T-helper 2 cell treated with Interferon-gamma antibody and Interleukin-4, amounts not matched to agents 100 ng/mL and 5 ng/mL, for 36 hours (primary cell): ENCODE data around the gene PRDM16. TPM values are rescaled to one million over a fixed set of nuclear protein-coding genes. Genes with fewer than 3 reads are reported as not detected.

Source experiments
- intact Hi-C: fragments of 100-400 bp; cut with micrococcal nuclease; formaldehyde crosslinking; loops from one replicate; pipeline ENCODE4 v1.15.1; 2023
- total RNA-seq: library from RNA; stranded (reverse); gene quantifications from 2 replicates; pipeline ENCODE4 v1.2.3, GENCODE V29; 2022

The PRDM16 gene
- total RNA-seq, 1 donor from 2014 or later = not detected

- intact Hi-C loops = no loop called here
Measured at GRCh38 chr1:3426956-3427535, 358.0 kb downstream of the PRDM16 start.

DNA sequence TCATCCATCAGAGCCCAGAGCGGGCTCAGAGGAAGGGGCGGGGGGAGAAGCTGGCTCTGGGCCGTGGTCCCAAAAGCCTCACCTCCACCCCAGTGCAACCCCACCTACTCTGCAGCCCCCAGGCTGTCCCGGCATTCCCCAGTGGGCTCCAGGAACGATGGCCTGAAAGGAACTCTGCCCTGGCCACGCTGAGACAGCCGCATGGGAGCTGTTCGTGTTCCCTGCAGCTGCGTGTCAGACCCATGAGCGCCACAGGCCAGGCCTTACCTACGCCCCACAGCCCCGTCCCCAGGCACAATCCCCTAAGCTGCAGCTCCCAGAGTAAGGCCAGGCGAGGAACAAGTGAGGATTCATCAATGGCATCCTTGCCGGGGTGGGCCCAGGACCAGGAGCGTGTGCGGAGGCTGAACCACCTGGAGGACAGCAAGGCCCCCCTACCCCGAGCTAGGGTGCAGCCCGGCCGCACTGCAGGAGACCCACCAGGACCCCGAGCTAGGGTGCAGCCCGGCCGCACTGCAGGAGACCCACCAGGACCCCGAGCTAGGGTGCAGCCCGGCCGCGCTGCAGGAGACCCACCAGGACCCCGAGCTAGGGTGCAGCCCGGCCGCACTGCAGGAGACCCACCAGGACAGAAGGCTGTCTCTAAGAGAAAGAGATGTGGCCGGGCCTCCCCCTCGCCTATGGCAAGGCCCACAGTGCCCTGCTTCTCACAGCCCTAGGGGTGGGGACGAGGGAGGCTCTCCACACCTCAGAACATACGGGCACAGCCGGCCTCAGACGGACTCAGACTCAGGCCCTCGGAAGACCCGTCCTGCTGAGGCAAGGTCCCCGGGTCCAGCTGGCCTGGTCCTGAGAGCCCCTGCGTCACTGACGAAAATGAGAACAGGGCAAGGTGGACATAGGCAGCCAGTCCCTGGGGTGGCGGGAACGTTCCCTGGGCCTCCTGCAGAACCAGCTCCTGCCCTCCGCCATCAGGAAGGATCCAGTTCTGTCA, 359.0 kb downstream of the PRDM16 start:
- intact Hi-C loops = no loop called here

GRCh38 chr1:3428899-3429298, 359.9 kb downstream of the PRDM16 start:
- intact Hi-C loops = no loop called here

GRCh38 chr1:3429320-3429719, 360.3 kb downstream of the PRDM16 start:
- intact Hi-C loops = no loop called here

- intact Hi-C loops = no loop called here
Measured at GRCh38 chr1:3429766-3430165, 360.8 kb downstream of the PRDM16 start.

- intact Hi-C loops = no loop called here
Measured at GRCh38 chr1:3430406-3430805, 361.4 kb downstream of the PRDM16 start.

DNA sequence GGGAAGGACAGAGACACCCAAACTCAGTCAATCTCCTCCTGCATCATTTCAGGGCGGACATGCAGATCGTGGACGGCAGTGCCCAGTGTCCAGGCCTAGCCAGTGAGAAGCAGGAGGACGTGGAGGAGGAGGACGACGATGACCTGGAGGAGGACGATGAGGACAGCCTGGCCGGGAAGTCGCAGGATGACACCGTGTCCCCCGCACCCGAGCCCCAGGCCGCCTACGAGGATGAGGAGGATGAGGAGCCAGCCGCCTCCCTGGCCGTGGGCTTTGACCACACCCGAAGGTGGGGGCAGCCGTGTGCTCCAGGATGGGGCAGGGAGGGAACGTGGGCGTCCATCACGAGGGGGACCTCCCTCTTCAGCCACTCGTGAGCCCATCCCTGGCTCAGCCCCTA, 361.8 kb downstream of the PRDM16 start:
- intact Hi-C loops = no loop called here

DNA sequence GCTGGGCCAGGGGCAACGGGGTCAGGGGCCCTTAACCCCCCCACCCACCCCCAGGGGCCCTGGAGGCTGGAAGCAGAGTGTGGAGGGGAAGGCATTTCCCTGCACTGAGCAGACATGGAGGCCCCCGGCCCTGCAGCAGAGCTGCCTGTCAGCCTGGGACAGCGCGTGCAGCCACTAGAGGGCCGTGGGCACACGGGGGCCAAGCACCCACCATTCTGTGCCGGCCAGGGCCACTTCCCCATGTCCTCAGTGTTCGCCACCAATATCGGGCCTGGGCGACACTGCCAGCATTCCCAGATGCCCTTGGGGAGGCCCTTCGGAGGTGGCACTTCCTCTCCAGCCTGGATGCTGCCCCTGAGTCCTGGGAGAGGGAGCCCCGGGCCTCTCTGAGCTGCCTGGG, 362.3 kb downstream of the PRDM16 start:
- intact Hi-C loops = no loop called here

GRCh38 chr1:3431686-3432085, 362.7 kb downstream of the PRDM16 start:
- intact Hi-C loops = no loop called here

DNA sequence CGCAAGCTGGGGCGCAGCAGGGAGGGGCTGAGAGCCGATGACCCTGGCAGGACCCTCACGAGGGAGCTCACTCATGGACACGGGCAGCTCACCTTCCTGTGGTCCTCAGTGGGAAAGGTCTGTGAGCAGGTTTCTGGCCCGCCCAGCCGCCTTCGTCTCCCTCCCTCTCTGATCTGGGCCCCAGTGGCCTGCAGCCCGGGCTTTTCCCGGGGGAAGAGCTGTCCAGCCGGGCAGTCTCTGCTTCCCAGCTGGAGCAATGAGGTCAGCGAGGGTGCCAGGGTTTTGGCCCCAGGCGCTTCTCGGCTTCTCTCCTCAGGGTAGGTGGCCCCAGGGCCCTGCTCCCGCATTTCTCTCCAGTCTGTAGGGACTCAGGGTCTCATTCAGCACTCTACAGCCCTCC, 363.3 kb downstream of the PRDM16 start:
- intact Hi-C loops = no loop called here

- intact Hi-C loops = no loop called here
Measured at GRCh38 chr1:3433076-3433475, 364.1 kb downstream of the PRDM16 start.

DNA sequence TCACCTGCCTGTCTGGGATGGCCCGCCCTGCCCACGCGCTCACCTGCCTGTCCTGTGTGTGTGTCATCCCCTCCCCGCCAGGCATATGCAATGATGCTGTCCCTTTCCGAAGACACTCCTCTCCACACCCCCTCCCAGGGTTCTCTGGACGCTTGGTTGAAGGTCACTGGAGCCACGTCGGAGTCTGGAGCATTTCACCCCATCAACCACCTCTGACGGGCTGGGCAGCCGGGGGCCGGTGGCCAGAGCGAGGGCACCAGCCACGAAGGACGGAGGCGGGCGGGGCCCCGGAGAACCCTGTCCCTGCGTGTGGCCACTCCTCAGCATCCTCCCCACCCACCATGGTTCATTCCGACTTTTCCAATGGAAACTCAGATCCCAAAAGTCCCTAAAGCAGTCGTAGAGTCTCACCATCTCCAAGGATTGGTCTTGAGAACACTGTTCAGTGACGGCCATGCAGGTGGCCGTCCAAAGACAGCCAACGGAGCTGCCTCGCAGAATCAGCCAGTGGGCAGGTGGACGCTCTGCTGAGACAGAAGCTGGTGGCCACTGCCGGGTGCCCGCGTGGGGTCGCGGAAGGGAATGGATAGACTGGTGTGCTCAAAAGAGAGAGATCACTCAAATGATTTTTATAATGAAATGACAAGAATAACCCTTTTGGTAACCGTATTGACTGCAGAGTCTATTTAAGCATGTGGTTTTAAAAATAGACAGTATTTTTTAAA, 364.8 kb downstream of the PRDM16 start:
- intact Hi-C loops = no loop called here

DNA sequence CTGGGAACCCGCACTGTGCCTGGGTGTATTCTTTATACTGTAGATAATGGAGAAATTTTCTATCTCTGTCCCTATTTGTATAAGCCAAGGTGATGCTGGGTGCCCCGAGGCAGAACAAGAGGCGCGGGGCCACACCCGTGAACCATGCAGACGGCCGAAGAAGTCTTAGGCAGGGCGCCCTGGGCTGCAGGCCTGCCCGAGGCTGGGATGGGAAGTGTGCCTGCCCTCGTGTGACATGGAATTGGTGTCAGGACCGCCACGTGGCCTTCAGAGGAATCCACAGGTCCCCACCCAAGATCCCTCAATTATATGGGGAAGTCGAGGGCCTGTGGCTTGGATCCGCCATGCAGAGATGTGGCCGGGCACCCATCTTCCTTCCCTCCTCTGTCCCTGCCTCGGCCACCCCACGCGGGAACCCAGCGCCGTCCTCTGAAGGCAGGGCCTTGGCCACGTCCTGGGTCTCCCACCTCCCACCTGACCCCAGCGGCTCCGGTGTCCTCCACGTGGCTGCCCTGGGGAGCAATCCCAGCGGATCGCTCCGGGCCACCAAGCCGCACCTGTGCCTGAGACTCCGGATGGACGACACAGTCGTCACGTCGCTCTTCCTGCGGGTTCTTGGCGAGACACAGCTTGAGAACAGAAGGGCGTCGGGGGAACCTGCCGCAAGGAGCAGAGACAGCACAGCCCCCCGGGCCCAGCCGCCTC, 365.6 kb downstream of the PRDM16 start:
- intact Hi-C loops = no loop called here

DNA sequence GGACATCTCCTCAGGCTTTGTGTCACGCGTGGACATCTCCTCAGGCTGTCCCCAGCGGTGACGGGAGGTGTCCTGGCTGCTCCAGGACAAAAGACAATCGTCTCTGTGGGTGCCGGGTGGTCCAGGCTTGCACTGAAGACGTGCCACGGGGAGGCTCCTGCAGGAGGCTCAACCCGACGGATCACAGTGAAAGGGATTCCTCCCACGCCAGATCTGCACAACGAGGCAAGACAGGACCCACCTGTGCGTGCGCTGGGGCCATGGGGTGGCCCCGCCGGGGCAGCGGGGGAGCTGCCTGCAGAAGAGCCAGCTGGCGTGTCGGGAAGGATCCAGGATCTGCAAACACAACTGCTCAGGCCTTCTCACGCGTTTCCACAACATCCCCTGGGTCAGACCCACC, 366.7 kb downstream of the PRDM16 start:
- intact Hi-C loops = no loop called here

- intact Hi-C loops = no loop called here
Measured at GRCh38 chr1:3436451-3436850, 367.4 kb downstream of the PRDM16 start.

- intact Hi-C loops = no loop called here
Measured at GRCh38 chr1:3436901-3437300, 367.9 kb downstream of the PRDM16 start.

GRCh38 chr1:3438661-3439180, 369.7 kb downstream of the PRDM16 start:
- intact Hi-C loops = no loop called here

- intact Hi-C loops = no loop called here
Measured at GRCh38 chr1:3439346-3440299, 370.6 kb downstream of the PRDM16 start.

- intact Hi-C loops = no loop called here
Measured at GRCh38 chr1:3440300-3440681, 371.3 kb downstream of the PRDM16 start.
